Activated CD4-positive, alpha-beta T cell treated with anti-CD3 and anti-CD28 coated beads for 36 hours (primary cell): ENCODE measurements around the gene APOM. TPM values are rescaled to one million over a fixed set of nuclear protein-coding genes. Genes with fewer than 3 reads are reported as not detected.

Source experiments
- ATAC-seq: fragments of 200-7000 bp; cut with Tn5 transposase; one replicate; pipeline ENCODE4 v1.10.0; 2021; ENCODE audit warnings: mild to moderate bottlenecking, moderate library complexity
- CTCF ChIA-PET: fragments of 350-600 bp; sonication (Branson Sonifier 250); formaldehyde crosslinking; loops from one replicate; lab custom pipeline; 2021; ENCODE audit warnings: antibody characterized with exemption; lab: Charles Lee
- POLR2A ChIA-PET: fragments of 350-600 bp; sonication (Branson Sonifier 250); formaldehyde crosslinking; loops from one replicate; lab custom pipeline; 2021; ENCODE audit warnings: antibody characterized with exemption, inconsistent platforms; lab: Charles Lee
- DNase-seq: peaks from one replicate; pipeline ENCODE4 v3.0.0-alpha.2; 2020
- H3K27ac Mint-ChIP-seq: one replicate; pipeline ENCODE4 v1.8.0; 2021; ENCODE audit warnings: mixed read lengths
- H3K27me3 Mint-ChIP-seq: one replicate; pipeline ENCODE4 v1.8.0; 2021; ENCODE audit warnings: mixed read lengths
- H3K36me3 Mint-ChIP-seq: one replicate; pipeline ENCODE4 v1.8.0; 2021; ENCODE audit warnings: low read depth, mixed read lengths
- H3K4me1 Mint-ChIP-seq: one replicate; pipeline ENCODE4 v1.8.0; 2021; ENCODE audit warnings: mixed read lengths
- H3K4me3 Mint-ChIP-seq: one replicate; pipeline ENCODE4 v1.8.0; 2021; ENCODE audit warnings: mild to moderate bottlenecking, moderate library complexity, mixed read lengths
- H3K9me3 Mint-ChIP-seq: one replicate; pipeline ENCODE4 v1.8.0; 2021; ENCODE audit warnings: low read depth, mixed read lengths
- intact Hi-C, 2 experiments: fragments of 100-400 bp; cut with DNase I in 1 of 2; cut with micrococcal nuclease in 1 of 2; formaldehyde crosslinking; loops; one replicate each; pipeline versions ENCODE4 v1.14.2 to v1.15.1; 2022 to 2024; cut with DNase I, micrococcal nuclease
- microRNA-seq: library from miRNA; unstranded; fragments of <30 nt; microRNA quantifications from one replicate; pipeline ENCODE4 v1.2.0, GENCODE V29; 2021; ENCODE audit warnings: borderline replicate concordance
- total RNA-seq, 2 experiments: library from RNA; stranded (reverse); gene quantifications; one replicate each; pipeline ENCODE4 v1.2.3, GENCODE V29; 2021

The APOM gene
- total RNA-seq, 2 experiments from 2014 or later: 3.4 to 4.0 TPM

- intact Hi-C loops: no loop called here
Measured at GRCh38 chr6:31707701-31708100, 52.0 kb downstream of the APOM start.

More at GRCh38 chr6:31707701-31708100, 52.0 kb downstream of the APOM start:
- POLR2A ChIA-PET: no interaction called here
- Mint-ChIP-seq H3K36me3 (peaks cover 1% of the 10 kb centered on the region), H3K9me3 (no peaks in the 10 kb centered on the region), H3K4me1 (peaks cover 11% of the 10 kb centered on the region), H3K4me3 (no peak overlapping the region), H3K27me3 (no peaks in the 10 kb centered on the region), H3K27ac (no peak overlapping the region)
- ATAC-seq (no peak), DNase-seq (no peak)
- CTCF ChIA-PET: interaction anchor here (0.7 kb wide), 1 partner anchor 114 kb away, joined by 5 read pairs; no protein-coding TSS in a partner anchor

Small RNA genes within 50 kb of the gene (microRNA-seq; reads per million reads assigned to microRNA genes)
- gene MIR4646: not detected
- gene MIR6832: 1.4 reads per million

Other genes with a start within 250 kb of the APOM start
- gene MICB, start 157.7 kb upstream of the APOM start, total RNA-seq: 10 to 100 TPM; 19.6 to 19.7 TPM
- gene MCCD1, start 126.9 kb upstream of the APOM start, total RNA-seq: not detected
- gene DDX39B, start 113.9 kb upstream of the APOM start, total RNA-seq: 100 to 1,000 TPM; 517 to 569 TPM
- 1 to 10 TPM; 1.9 to 2.1 TPM for gene ATP6V1G2, start 109.3 kb upstream of the APOM start, total RNA-seq
- gene NFKBIL1, start 108.3 kb upstream of the APOM start, total RNA-seq: 10 to 100 TPM; 18.1 to 19.0 TPM
- 100 to 1,000 TPM; 396 to 570 TPM for gene LTA, start 83.6 kb upstream of the APOM start, total RNA-seq
- gene TNF, start 80.3 kb upstream of the APOM start, total RNA-seq: 10 to 100 TPM; 82.3 to 93.3 TPM
- 10 to 100 TPM; 44.9 to 73.3 TPM for gene LTB, start 73.5 kb upstream of the APOM start, total RNA-seq
- 10 to 100 TPM in 1 of 2 experiments, 1 to 10 TPM in 1; 9.1 to 11.1 TPM for gene LST1, start 69.6 kb upstream of the APOM start, total RNA-seq
- gene NCR3, start 62.9 kb upstream of the APOM start, total RNA-seq: 1 to 10 TPM; 5.4 to 6.6 TPM
- 10 to 100 TPM; 89.2 to 96.1 TPM for gene AIF1, start 40.7 kb upstream of the APOM start, total RNA-seq
- 100 to 1,000 TPM; 255 to 280 TPM for gene PRRC2A, start 35.2 kb upstream of the APOM start, total RNA-seq
- 100 to 1,000 TPM; 334 to 339 TPM for gene BAG6, start 3.2 kb upstream of the APOM start, total RNA-seq
- gene C6orf47, start 4.9 kb downstream of the APOM start, total RNA-seq: 10 to 100 TPM; 10.1 to 11.7 TPM
- gene GPANK1, start 9.1 kb downstream of the APOM start, total RNA-seq: 10 to 100 TPM; 35.2 to 42.8 TPM
- 100 to 1,000 TPM; 239 to 346 TPM for gene CSNK2B, start 10.2 kb downstream of the APOM start, total RNA-seq
- 10 to 100 TPM; 11.3 to 15.5 TPM for gene LY6G5B, start 14.1 kb downstream of the APOM start, total RNA-seq
- gene LY6G5C, start 25.2 kb downstream of the APOM start, total RNA-seq: 1 to 10 TPM; 1.2 to 1.5 TPM
- 10 to 100 TPM; 20.9 to 25.1 TPM for gene ABHD16A, start 47.4 kb downstream of the APOM start, total RNA-seq
- gene LY6G6F, start 51.0 kb downstream of the APOM start, total RNA-seq: not detected
- not detected for gene LY6G6D, start 59.5 kb downstream of the APOM start, total RNA-seq
- gene LY6G6C, start 65.9 kb downstream of the APOM start, total RNA-seq: not detected
- not detected for gene MPIG6B, start 67.5 kb downstream of the APOM start, total RNA-seq
- 1 to 10 TPM; 4.4 to 5.6 TPM for gene DDAH2, start 73.4 kb downstream of the APOM start, total RNA-seq
- 100 to 1,000 TPM; 357 to 438 TPM for gene CLIC1, start 80.6 kb downstream of the APOM start, total RNA-seq
- gene MSH5, start 84.1 kb downstream of the APOM start, total RNA-seq: 100 to 1,000 TPM in 1 of 2 experiments, 10 to 100 TPM in 1; 92.1 to 126 TPM
- 10 to 100 TPM; 12.2 to 13.2 TPM for gene SAPCD1, start 106.8 kb downstream of the APOM start, total RNA-seq
- gene VWA7, start 121.4 kb downstream of the APOM start, total RNA-seq: 1 to 10 TPM; 1.4 to 1.5 TPM
- gene VARS1, start 139.9 kb downstream of the APOM start, total RNA-seq: 100 to 1,000 TPM; 147 to 169 TPM
- 100 to 1,000 TPM; 112 to 124 TPM for gene LSM2, start 151.1 kb downstream of the APOM start, total RNA-seq
- gene HSPA1L, start 159.4 kb downstream of the APOM start, total RNA-seq: 1 to 10 TPM; 1.9 to 2.2 TPM
- 10 to 100 TPM; 56.1 to 64.7 TPM for gene HSPA1A, start 159.6 kb downstream of the APOM start, total RNA-seq
- 10 to 100 TPM; 54.6 to 61.1 TPM for gene HSPA1B, start 171.8 kb downstream of the APOM start, total RNA-seq
- gene NEU1, start 206.9 kb downstream of the APOM start, total RNA-seq: 10 to 100 TPM; 11.6 to 11.8 TPM
- gene SLC44A4, start 223.1 kb downstream of the APOM start, total RNA-seq: under 1 TPM; 0.19 to 0.27 TPM
- 10 to 100 TPM; 50.1 to 60.4 TPM for gene EHMT2, start 241.8 kb downstream of the APOM start, total RNA-seq
- gene ZBTB12, start 246.2 kb downstream of the APOM start, total RNA-seq: 1 to 10 TPM; 1.9 to 2.4 TPM